Activated T-helper 1 cell treated with Interleukin-2 at 50 U/mL for 16 hours (primary cell): Measurements from ENCODE around the gene RUBCN.
"Not testable (repeated sequence)": the region's sequence is repeated elsewhere in the genome, so short reads cannot be mapped to it uniquely, and the experiment has no call there.

Experiments used
- DNase-seq: peaks from one replicate; pipeline ENCODE4 v3.0.0-alpha.2; 2020; ENCODE audit warnings: low read depth

Gene RUBCN

DNA sequence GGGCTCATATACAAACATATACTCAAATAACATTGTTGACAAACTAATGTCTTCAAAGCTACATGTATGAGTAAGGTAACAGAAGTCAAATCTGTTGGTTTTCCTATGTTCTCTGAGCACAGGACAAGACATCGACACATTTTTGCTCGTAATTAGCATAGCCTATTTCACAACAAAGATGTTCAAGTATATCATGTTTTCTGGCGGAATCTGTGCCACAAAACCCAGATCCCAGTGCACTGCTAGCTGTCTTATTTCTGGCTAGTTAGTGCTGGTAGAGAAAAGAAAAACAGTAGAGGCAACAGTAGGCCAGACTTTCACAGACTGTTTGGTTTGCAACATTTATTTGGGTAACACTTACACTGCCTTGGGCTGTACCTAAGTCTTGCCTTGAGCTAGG, 51.2 kb downstream of the RUBCN start:
- no peak for DNase-seq

DNA sequence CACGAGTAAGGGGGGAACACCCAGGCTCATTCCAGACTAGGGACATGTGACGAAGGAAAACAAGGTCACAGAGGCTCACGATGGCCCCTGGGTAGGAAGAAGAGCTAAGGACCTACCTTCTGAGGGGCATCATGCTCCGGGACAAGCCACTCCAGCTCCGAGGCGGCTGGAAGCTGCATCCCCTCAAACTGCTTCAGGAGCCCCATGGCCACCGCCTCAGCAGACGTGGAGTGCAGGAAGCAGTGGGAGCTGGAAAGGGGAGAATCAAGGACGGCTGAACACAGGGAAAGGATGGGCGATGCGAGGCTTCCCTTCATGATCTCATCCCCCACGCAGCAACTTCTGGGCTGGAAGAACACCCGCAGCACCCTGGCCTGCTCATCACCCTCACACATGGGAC, 53.5 kb downstream of the RUBCN start:
- no peak for DNase-seq

- DNase-seq: no peak
Measured at GRCh38 chr3:197682713-197683112, 54.0 kb downstream of the RUBCN start.

GRCh38 chr3:197680955-197681521, 55.7 kb downstream of the RUBCN start:
- DNase-seq: no peak

GRCh38 chr3:197675951-197676350, 60.8 kb downstream of the RUBCN start:
- no peak for DNase-seq

DNA sequence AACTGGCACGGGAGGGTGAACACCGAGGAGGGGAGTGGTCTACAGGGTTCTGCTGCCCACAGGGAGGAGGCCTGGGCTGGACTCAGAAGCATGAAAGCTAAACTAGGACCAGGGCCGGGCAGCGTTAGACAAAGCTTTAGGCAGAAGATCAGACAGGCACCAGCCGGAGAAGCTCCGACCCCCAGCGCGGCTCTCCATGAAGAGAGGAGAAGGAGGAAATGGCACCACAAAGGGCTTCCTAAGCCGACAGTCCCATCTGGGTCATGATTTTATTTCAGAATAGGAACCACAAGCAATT, 61.2 kb downstream of the RUBCN start:
- DNase-seq: no peak

DNA sequence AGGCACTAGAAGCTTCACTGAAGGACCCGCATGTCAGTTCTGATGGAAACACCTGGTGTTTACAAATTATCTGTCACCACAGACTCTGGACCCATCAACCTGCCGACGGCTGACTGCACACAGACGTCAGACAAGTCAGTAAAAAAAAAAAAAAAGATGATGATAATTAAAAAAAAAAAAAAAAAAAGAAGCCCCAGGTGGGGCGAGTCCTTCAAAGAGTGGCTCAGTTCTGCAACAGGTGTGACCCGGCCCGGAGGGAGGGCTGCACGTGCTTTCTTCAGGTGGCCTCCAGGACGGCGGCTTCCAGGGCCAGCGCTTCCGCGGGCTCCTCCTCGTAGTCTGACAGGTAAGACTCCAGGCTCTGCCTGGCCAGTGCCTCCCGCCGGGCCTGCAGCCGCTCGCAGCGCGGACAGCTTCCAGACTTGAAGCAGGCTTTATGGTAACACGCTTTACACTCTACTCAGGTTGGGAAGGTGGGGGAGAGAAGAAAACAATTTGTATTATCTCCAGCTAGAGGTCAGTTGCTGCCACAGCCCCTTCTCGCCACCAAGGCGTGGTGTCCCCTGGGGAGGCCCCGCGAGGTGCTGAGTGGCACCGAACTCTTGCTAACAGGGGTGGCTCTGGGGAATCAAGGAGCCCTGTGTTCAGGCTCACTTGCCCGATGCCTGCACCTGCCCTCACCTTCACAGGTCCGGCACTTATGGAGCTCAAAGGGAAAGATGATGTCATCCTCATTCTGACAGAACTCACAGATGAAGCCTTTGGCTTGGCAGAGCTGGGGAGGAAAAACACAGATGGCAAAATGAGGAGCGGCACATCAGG, 61.8 kb downstream of the RUBCN start:
- DNase-seq: no peak

DNA sequence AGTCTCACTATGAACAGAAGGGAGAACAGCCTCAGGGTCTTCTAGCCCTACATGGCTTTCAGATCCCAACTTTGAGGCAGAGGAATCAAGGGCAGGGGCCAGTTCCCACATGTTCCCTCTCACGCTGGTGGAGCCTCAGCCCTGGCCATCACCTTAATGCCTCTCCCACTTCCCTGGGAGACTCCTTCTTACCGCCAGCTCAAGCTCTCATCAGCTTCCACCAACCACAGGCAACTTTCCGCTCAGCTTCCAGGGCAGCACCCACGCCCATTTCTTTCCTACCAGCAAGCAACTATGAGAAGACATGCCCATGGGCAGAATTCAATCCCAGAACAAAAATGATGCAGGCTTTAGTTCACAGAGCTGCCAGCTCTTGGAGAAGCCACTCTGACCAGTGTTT, 63.5 kb downstream of the RUBCN start:
- no peak for DNase-seq

DNA sequence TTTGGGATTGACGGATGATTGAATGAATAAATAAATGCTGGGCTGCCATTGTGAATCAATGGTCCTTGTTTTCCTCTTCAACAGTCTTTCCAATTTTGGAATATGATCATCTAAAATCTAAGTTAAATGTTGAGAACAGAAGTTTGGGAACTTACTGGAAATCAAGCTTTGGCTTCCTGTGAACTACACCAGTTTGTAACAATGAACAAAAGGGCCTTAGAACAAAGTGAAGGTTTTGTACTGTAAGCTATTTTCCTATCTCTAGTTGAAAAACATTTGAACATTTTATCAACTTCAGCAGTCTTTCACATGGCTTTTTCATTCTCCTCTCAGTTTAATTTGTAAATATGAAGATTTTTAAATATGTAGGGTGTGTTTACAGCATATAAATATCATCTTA, 66.3 kb downstream of the RUBCN start:
- no peak for DNase-seq

- DNase-seq: no peak
Measured at GRCh38 chr3:197667968-197668367, 68.7 kb downstream of the RUBCN start.

DNA sequence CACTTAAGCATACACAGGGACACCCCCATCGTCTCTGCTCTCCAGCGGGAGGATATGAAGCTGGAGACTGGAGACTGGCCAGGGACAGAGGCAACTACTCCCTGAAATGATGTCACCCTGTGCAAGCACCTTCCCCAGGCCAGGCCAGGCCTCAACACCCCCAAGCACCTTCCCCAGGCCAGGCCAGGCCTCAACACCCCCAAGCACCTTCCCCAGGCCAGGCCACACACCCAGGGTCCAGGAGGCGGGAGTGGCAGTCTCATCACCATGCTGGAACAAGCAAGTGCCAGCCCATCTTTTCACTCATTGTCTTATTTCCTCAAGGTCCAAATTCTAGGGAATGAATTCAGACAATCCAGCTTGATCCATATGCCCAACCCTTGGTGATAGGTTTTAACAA, 69.4 kb downstream of the RUBCN start:
- DNase-seq: not testable (repeated sequence)

- DNase-seq: not testable (repeated sequence)
Measured at GRCh38 chr3:197666221-197666842, 70.4 kb downstream of the RUBCN start.

- DNase-seq: not testable (repeated sequence)
Measured at GRCh38 chr3:197665549-197665948, 71.2 kb downstream of the RUBCN start.

GRCh38 chr3:197665142-197665491, 71.6 kb downstream of the RUBCN start:
- DNase-seq: not testable (repeated sequence)

- not testable (repeated sequence) for DNase-seq
Measured at GRCh38 chr3:197664414-197665141, 72.1 kb downstream of the RUBCN start.

DNA sequence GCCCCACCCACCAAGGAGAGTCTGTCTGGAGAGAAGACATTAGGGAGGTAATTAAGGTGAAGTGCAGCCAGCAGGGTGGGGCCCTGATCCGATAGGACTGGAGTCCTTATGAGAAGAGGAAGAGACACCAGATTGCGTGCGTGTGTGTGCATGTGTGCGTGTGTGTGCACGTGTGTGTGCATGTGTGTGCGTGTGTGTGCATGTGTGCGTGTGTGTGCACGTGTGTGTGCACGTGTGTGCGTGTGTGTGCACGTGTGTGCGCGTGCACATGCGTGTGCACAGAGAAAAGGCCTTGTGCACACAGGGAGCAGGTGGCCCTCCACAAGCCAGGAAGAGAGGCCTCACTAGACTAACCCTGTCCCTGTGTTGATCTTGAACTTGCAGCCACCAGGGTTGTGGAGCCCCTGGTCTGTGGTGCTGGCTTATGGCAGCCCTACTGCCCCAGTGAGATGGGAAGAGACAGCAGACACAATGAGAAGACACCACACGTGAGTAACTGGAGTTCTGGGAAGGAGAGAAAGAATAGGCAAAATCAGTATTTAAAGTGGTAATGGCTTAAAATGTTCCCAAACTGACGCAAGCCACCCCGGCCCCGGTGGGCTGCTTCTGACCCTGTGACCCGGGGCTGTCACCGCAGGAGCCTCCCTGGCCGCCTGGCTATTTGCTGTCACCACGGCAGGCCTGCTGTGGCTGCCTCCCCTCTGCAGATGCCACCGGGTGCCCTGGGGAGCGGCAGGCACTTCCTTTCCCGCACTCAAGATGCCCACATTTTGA, 73.2 kb downstream of the RUBCN start:
- not testable (repeated sequence) for DNase-seq

DNA sequence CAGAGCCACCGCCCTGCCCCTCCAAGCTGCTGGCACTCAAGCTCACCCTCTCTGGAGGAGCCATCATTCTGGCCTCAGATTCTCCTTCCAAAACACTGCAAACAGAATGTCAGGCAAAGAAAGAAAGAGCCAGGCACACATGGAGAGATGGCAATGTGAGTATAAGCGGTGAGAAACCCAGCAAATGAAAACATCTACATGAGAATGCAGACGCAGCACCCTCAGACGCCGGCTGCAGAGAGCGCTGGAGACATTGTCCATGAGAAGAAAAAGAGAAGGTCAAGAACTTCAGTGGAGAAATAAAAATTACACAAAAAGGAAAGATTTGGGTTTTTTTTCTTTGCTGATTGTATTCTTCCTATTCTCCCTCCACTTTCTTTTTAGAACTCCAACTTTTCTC, 74.4 kb downstream of the RUBCN start:
- not testable (repeated sequence) for DNase-seq

DNA sequence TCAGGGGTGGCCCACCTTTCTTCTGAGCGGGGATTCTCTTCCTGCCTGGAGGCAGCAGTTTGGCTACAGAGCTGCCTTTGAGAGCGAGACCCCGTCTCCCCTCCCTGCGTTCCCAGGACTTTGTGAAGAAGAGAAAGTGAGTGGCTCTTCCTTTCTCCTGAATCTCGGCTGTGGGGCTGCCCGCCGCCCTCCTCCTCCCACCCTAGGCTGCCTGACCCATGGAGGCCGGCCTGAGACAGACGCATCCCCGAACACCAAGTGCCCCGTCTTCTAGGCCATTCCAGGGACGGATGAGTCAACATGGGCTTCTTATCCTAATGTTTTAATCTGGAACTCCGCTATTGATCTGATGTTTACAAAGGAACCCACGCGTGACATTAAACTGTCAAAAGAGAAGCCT, 74.8 kb downstream of the RUBCN start:
- DNase-seq: not testable (repeated sequence)

DNA sequence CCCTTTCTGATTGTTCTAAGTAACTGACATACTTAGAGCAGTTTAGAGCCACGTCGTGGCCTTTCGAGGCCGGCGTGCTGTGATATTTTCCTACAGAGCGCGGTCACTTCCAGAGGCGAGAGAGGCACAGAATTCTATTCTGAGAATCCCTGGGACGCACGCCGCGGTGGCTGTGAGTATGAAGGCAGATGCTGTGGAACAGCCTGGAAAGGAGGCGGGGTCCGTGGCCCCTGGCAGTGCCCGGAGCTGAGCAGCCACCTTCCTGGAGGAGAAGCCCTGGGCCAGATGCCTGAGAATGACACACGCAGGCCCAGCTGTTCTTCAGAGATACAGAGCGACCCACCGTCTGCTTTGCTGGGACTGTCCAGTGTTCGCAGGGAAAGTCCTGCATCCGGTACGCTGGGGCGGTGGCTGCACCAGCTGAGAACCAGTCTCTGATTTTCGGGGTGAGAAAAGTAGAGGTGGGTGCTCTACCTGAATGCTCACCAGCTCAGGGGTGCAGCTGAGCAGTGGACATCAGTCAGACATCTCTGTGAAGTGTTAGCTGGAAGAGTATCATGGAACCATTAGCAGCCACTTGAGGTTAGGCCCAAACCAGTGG, 75.4 kb downstream of the RUBCN start:
- not testable (repeated sequence) for DNase-seq

GRCh38 chr3:197659701-197660100, 77.0 kb downstream of the RUBCN start:
- DNase-seq: not testable (repeated sequence)

DNA sequence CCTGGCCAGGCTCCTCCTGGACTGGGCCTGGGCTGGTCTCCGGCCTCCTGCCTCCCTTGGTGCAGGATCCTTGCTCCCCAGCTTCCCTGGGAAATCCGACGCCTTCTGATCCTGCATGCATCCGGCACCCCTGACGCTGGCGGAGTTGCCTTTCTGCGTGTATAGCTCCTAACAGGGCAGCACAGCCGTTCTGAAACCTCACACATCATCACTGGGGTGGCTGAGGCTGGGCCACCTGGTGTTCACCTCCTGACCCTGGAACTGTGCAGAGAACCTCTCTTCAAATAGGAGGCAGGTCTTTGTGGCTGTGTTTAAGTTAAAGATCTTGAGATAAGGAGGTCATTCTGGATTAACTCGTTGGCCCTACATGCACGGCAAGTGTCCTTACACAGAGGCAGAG, 77.6 kb downstream of the RUBCN start:
- DNase-seq: not testable (repeated sequence)

DNA sequence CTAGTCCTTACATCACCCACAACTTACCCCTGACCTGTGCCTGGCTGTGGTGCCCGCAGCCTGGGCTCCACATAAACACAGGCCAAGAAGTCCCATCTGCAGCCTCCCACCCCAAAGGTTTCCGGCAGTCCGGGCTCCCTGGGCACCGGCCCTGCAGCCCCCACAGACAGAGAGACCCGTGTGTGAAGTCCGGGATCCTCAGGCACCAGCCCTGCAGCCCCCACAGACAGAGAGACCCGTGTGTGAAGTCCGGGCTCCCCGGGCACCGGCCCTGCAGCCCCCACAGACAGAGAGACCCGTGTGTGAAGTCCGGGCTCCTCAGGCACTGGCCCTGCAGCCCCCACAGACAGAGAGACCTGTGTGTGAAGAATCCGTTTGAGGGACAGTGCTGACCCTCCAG, 78.0 kb downstream of the RUBCN start:
- DNase-seq: not testable (repeated sequence)
